Right renal cortex interstitium (tissue), 3 donors: ENCODE results near the gene SAMHD1. TPM values are rescaled to one million over a fixed set of nuclear protein-coding genes. Genes with fewer than 3 reads are reported as not detected.
A peak's percentile ranks its signal among the peaks of the same experiment; 100 is the strongest.
"Not testable (repeated sequence)": the region's sequence is repeated elsewhere in the genome, so short reads cannot be mapped to it uniquely, and the experiment has no call there.

ENCODE experiments used
- DNase-seq, 3 donors: peaks; one replicate each; pipeline ENCODE4 v3.0.0-alpha.2; 2013; ENCODE audit warnings: low read depth in 3 of 3, low spot score in 2 of 3
- polyA plus RNA-seq, 3 donors: library from polyadenylated mRNA; unstranded; fragments of 120-200 nt; gene quantifications; one replicate each; pipeline ENCODE4 v1.2.1, GENCODE V29; 2013; ENCODE audit not compliant: insufficient read length in 3 of 3

Gene SAMHD1
- polyA plus RNA-seq: 10 to 100 TPM; 24.7 to 29.8 (median 26.7) TPM

- peak; percentile 80 to 89 (median 85) for DNase-seq
These were observed at the start of gene SAMHD1 for GRCh38 chr20:36951198-36951978. Gene SAMHD1 (minus strand): TSS chr20:36951708. CDS start chr20:36951643, 65 bp downstream.

GRCh38 chr20:37000171-37000570, 48.7 kb upstream of the SAMHD1 start:
- not testable (repeated sequence) for DNase-seq

DNA sequence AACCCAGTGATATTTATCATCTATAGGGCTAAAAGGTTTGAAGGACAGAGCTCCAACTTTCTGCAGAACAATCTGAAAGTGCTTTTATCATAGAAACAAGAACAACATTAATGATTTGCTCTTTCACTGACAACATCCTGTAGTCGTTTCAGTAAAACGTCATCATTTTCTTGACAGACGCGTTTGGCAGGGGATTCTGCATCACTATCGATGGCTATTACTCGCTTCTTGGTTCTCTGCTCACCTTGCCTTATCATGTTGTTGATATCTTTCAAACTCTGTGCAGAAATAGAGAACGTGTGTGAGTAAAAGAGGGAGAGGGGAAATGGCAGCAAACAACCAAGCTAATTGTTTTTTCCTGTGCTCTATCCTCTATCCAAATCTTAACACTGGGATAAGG, 47.1 kb upstream of the SAMHD1 start:
- DNase-seq: no peak

DNA sequence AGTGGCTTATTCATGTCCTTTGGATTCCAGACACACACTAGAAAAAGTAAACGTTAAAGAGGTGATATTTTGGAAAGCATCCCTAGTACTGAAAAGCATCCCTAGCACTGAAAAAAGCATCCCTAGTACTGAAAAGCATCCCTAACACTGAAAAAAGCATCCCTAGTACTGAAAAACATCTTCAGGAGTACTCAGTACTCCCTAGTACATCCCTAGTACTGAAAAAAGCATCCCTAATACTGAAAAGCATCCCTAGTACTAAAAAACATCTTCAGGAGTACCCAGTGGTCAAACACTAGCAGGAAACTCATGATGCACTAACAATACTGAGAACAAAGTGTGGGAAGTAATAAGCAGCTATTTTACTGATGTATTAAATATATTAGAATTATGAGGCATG, 45.6 kb upstream of the SAMHD1 start:
- DNase-seq: no peak

DNA sequence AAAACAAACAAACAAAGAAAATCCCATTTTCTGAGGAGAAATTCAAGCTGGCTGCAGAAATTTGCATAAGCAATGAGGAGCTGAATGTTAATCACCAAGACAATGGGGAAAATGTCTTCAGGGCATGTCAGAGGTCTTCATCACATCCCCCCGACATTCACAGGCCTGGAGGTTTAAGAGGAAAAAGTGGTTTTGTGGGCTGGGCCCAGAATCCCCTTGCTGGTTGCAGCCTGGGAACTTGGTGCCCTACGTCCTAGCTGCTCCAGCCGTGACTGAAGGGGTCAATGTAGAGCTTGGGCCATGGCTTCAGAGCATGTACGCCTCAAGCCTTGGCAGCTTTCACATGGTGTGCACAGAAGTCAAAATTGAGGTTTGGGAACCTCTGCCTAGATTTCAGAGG, 42.7 kb upstream of the SAMHD1 start:
- not testable (repeated sequence) for DNase-seq

DNA sequence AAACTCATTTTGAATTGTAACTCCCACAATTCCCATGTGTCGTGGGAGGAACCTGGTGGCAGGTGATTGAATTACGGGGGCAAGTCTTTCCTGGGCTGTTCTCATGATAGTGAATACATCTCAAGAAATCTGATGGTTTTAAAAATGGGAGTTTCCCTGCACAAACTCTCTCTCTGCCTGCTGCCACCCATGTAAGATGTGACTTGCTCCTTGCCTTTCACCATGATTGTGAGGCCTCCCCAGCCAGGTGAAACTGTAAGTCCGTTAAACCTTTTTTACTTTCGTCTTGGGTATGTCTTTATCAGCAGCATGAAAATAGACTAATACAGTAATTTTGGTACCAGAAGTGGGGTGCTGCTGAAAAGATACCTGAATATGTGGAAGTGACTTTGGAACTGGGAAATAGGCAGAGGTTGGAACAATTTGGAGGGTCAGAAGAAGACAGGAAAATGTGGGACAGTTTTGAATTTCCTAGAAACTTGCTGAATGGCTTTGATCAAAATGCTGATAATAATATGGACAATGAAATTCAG, 41.4 kb upstream of the SAMHD1 start:
- no peak for DNase-seq

- no peak for DNase-seq
These were observed 40.2 kb upstream of the SAMHD1 start for GRCh38 chr20:36991703-36992102.

DNA sequence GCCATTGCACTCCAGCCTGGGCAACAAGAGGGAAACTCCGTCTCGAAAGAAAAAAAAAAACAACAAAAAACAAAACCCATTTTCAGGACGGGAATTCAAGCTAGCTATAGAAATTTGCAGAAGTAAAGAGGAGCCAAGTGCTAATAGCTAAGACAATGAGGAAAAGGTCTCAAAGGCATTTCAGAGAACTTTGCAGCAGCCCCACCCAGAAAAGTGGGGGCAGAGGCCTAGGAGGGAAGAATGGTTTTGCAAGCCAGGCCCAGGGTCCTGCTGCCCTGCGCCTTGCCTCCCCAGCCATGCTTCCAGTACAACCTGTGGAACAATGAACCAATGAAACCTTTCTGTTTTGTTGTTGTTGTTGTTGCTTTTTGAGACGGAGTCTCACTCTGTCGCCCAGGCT, 38.3 kb upstream of the SAMHD1 start:
- no peak for DNase-seq

DNA sequence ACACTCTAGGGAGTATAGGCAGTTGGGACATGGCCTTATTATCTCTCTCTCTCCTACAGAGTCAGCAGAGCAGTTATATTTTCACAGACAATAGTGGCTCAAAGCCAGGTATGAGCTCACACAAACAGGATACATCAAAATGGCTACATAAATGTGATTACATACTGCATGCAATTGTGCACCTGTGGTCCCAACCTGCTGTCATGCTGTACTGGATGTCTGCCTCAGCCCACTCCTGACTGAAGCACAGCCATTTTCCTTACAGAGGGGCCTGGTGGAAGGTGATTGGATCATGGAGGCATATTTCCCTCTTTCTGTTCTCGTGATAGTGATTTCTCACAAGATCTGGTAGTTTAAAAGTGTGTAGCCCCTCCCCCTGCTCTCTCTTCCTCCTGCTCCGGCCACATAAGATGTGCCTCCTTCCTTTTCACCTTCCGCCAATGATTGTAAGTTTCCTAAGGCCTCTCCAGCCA, 37.0 kb upstream of the SAMHD1 start:
- no peak for DNase-seq

DNA sequence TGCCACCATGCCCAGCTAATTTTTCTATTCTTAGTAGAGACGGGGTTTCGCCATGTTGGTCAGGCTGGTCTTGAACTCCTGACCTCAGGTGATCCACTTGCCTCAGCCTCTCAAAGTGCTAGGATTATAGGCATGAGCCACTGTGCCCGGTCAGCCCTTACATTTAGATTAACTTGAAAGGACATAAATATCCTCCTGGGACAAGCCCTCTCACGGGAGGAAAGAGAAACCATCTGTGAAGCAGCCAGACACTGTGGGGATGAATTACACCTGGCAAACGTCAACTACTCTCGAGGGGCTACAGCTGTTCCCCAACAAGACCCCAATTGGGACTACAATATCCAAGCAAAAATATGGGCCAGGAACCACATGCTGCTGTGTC, 32.7 kb upstream of the SAMHD1 start:
- no peak for DNase-seq

DNA sequence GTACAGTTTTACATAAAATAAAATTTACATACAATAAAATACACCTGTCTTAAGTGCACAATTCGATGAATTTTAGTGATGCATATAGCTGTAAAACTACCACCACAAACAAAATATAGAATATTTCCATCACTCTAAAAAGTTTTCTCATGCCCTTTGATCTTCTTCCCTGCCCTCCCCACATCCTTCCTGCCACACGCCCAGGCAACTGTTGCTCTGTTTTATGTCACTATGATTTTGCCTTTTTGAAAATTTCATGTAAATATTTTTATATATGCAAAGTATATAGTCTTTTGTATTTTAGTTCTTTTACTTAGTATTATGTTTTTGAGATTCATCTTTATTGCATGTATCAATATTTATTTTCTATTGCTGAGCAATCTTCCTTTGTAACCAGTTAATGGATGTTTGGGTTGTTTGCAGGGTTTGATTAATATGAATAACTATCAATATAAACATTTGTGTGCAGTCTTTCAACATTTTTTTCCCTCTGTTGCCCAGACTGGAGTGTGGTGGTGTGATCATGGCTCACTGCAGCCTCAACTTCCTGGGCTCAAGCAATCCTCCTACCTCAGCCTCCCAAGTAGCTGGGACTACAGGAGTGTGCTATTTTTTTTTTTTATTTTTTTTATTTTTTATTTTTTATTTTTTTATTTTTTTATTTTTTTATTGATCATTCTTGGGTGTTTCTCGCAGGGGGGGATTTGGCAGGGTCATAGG, 23.8 kb upstream of the SAMHD1 start:
- DNase-seq: no peak

DNA sequence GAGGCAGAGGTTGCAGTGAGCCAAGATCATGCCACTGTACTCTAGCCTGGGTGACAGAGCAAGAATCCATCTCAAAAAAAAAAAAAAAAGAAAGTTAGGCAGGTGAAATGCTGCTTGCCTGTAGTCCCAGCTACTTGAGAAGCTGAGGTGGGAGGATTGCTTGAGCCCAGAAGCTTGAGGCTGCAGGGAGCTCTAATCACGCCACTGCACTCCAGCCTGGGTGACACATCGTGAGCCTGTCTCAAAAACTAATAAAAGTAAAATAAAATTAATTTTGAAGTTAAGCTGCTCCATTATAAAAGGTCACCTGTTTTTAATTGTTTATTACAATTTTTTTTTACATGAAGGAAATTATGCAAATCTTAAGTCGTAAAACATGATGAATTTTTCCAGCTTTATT, 23.2 kb upstream of the SAMHD1 start:
- no peak for DNase-seq

DNA sequence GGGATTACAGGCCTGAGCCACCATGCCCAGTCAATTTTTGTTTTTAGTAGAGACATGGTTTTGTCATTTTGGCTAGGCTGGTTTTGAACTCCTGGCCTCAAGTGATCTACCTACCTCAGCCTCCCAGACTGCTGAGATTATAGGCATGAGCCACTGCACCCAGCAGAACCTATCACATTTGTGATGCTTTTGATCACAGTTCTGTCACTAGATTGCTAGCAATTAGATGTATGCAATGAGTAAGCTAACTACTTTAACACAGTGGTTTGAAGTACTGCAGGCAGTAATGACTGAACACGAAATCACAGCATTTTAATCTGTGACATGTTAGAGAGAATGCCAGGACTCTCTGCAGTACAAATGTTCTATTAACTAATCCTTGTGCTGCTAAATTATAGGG, 19.6 kb upstream of the SAMHD1 start:
- DNase-seq: no peak

DNA sequence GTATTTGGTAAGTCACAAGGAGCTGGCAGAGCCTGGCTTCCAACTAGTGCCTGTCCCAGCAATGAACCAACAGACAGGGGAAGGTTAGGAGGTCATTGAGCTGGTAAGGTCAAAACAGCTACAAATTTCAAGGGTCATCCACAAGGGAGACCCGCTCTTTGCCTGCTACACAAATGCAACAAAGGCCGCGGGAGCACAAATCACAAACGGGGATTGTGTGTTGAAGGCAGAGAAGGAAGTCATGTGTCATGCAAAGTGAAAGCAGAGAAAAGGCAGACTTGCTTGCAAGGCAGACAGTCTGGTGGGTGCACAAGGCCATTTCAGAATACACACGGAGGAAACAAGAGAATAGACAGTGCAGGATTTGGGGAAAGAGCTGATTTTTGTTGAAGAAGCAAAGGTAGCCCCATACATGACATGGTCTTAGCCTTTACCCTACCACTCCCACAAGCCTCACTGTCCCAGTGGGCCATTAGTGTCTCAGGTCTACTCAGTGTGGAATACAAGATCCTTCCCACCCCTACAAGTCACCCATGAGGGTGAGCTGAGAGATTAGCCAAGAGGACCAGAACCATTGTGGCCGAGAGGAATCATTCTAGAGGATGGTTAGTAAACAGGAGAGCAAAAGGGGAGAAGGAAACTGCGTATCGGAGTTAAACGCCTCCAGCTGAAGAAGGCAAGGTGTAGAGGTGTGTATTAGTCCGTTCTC, 18.1 kb upstream of the SAMHD1 start:
- no peak for DNase-seq

DNA sequence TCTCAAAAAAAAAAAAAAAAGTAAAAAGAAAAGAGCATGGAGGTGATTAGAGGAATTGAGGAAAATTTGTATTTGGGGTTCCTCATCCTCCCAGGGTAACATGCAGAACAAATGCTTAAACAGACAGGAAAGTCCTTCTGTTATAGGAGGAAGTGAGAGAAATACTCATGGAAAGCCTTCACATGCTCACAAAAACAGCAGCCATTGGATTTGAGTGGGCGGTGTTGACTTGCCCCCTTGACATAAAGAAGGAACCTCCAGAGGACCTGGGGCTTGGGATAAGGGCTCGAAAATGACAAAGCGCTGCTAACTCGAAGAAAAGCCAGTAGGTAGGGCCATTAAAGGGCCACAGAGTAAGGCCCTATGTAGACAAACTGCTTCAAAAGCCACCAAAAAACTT, 17.5 kb upstream of the SAMHD1 start:
- no peak for DNase-seq

GRCh38 chr20:36967636-36968035, 16.1 kb upstream of the SAMHD1 start:
- DNase-seq: no peak

- DNase-seq: not testable (repeated sequence)
These were observed 15.5 kb upstream of the SAMHD1 start for GRCh38 chr20:36966965-36967364.

- not testable (repeated sequence) for DNase-seq
These were observed 10.9 kb upstream of the SAMHD1 start for GRCh38 chr20:36962354-36962941.

DNA sequence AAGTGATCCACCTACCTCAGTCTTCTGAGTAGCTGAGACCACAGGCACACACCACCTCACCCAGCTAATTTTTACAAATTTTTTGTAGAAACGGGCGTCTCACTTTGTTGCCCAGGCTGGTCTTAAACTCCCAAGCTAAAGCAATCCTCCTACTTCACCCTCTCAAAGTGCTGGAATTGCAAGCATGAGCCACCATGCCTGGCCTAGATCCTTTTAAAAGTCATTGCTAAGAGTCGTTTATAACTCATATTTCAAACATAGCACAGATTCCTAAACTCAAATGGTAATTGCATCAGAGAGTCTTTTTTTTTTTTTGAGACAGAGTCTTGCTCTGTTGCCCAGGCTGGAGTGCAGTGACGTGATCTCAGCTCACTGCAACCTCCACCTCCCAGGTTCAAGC, 7.7 kb upstream of the SAMHD1 start:
- DNase-seq: no peak

GRCh38 chr20:36957875-36958667, 6.6 kb upstream of the SAMHD1 start:
- DNase-seq: no peak
